ENCODE data around the gene FARSB.

GRCh38 chr2:222591661-222592060 lies 64.2 kb downstream of the FARSB start:
- TF ChIP-seq CTCF (IDR thresholded peaks at IDR 0.05): no peak
- TF ChIP-seq POLR2A (IDR thresholded peaks at IDR 0.05): no peak
